Muscle of back (tissue), 11 donors: Measurements from ENCODE around the gene KIAA0825. TPM values are rescaled to one million over a fixed set of nuclear protein-coding genes. Genes with fewer than 3 reads are reported as not detected.

Experiments used
- DNase-seq, 3 donors: peaks; one replicate each; pipeline versions ENCODE4 v3.0.0 to v3.0.0-alpha.2; 2013
- polyA plus RNA-seq, 10 donors: library from polyadenylated mRNA; unstranded; fragments of 120-200 nt; gene quantifications; one replicate each; pipeline ENCODE4 v1.2.1, GENCODE V29; 2013; ENCODE audit not compliant: insufficient read length in 10 of 10

The KIAA0825 gene
- polyA plus RNA-seq, 10 donors, result 2.3 to 3.3 (median 2.9) TPM

DNA sequence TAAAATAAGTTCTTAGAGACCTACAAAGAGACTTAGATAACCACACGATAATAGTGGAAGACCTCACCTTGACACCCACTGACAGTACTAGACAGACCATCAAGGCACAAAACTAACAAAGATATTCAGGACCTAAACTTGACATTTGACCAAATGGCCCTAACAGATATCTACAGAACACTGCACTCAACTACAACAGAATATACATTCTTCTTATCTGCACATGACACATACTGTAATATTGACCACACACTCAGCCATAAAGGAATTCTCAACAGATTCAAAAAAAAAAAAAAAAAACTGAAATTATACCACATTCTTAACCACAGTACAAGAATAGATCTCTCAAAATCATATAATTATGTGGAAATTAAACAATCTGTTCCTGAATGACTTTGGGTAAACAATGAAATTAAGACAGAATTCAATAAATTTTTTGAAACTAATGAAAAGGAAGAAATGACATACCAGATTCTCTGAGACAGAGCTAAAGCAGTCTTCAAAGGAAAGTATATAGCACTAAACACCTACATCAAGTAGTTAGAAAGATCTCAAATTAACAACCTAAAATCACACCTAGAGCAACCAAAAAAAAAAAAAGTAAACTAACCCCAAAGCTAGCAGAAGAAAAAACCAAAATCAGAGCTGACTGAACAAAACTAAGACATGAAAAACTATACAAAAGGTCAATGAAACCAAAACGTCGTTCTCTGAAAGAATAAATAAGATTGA is 514.7 kb downstream of the KIAA0825 start:
- DNase-seq, result no peak

Other genes with a start within 250 kb of the KIAA0825 start
- 10 to 100 TPM in 6 of 10 donors, 1 to 10 TPM in 4; 8.5 to 17.8 (median 12.6) TPM for gene SLF1, start 65 bp upstream of the KIAA0825 start, polyA plus RNA-seq